OCI-LY3 (cell line): ENCODE data around the gene PODXL.
"Not testable (repeated sequence)": the region's sequence is repeated elsewhere in the genome, so short reads cannot be mapped to it uniquely, and the experiment has no call there.

Experiments
- H2AFZ ChIP-seq: fragments of 200-600, 300-600 bp; shearing (Covaris generic); 2 replicates; pipeline ENCODE4 v1.6.0; 2014; ENCODE audit warnings: antibody characterized with exemption, low read depth, low read length
- H3K27ac ChIP-seq: fragments of 200-600, 300-600 bp; sonication (generic); 2 replicates; pipeline ENCODE4 v1.5.1; 2014; ENCODE audit warnings: mild to moderate bottlenecking, low read length, moderate library complexity, mixed read lengths
- H3K27me3 ChIP-seq: fragments of 200-600, 300-600 bp; sonication (generic); 2 replicates; pipeline ENCODE4 v1.6.1; 2014; ENCODE audit warnings: low read depth, low read length, mixed read lengths
- H3K36me3 ChIP-seq: fragments of 200-600, 300-600 bp; sonication (generic); replicated peaks from 2 replicates; pipeline ENCODE3; 2014; ENCODE audit warnings: low read depth, low read length, mixed read lengths
- H3K4me1 ChIP-seq: fragments of 300-600, 200-600 bp; sonication (generic); 2 replicates; pipeline ENCODE4 v1.6.1; 2014; ENCODE audit warnings: low read length, mixed read lengths
- H3K4me2 ChIP-seq: fragments of 200-600, 300-600 bp; sonication (generic); 2 replicates; pipeline ENCODE4 v1.6.1; 2014; ENCODE audit warnings: low read length, mixed read lengths
- H3K4me3 ChIP-seq: fragments of 300-600, 200-600 bp; sonication (generic); 2 replicates; pipeline ENCODE4 v1.5.1; 2014; ENCODE audit warnings: antibody characterized with exemption, mild to moderate bottlenecking, low read length, moderate library complexity
- H3K79me2 ChIP-seq: fragments of 300-600, 200-600 bp; shearing (Covaris generic); 2 replicates; pipeline ENCODE4 v1.6.1; 2014; ENCODE audit warnings: mild to moderate bottlenecking, low read length, mixed read lengths
- H3K9ac ChIP-seq: fragments of 300-600, 200-600 bp; shearing (Covaris generic); 2 replicates; pipeline ENCODE4 v1.6.0; 2014; ENCODE audit warnings: mild to moderate bottlenecking, low read length, moderate library complexity
- H3K9me3 ChIP-seq: fragments of 200-600, 300-600 bp; shearing (Covaris generic); 2 replicates; pipeline ENCODE4 v1.6.1; 2014; ENCODE audit warnings: low read length, mixed read lengths; ENCODE audit not compliant: insufficient read depth
- H4K20me1 ChIP-seq: fragments of 200-600, 300-600 bp; sonication (generic); 2 replicates; pipeline ENCODE4 v1.6.1; 2016; ENCODE audit warnings: low read length, mixed read lengths; ENCODE audit not compliant: insufficient read depth
- CTCF ChIP-seq: fragments of 200-600, 300-600 bp; sonication (generic); IDR thresholded peaks from 2 replicates; pipeline ENCODE4 v1.5.1; 2014; ENCODE audit warnings: antibody characterized with exemption, low read length, low read depth
- EZH2phosphoT487 ChIP-seq: fragments of 200-600 bp; shearing (Covaris generic); IDR thresholded peaks from 2 replicates; pipeline ENCODE4 v1.6.1; 2018; ENCODE audit warnings: antibody characterized with exemption, mixed run types, low read depth

Gene PODXL

DNA sequence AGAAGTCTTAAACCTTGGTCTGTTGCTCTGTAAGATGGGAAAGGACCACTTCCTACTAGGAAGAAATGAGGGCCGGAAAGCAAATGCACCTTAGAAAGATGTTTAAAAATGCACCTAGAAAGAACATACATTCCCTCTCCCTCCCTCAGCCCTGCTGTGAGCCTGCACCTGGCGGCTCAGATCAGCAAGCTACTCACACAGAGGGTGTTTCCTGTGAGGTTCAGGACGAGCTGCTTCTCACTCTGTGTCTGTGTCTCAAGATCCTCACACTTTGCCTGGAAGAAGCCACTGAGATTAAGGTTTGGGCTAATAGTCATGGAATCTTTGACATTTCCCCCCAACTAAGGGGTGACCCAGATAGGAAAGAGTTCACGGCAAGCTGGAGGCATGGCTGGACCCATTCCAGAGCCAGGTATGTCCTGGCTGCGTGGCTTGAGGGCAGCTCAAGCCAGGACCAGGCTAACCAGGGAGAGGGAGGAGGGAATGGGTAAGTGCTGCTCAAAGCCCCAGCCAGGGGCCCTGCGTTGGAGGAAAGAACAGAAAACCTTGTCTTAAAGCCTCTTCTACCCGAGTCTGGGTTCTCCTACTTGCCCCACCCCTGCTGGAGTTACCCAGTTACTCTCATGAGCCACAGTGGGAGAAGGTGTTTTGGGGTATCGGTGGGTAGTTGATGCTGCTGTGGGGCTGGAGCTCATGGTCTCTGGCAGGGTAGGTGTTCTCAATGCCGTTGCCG, 47.5 kb downstream of the PODXL start:
- no peak for TF ChIP-seq EZH2phosphoT487
- no peak for TF ChIP-seq CTCF
- Histone ChIP-seq H3K27ac (no peak overlapping the region), H2AFZ (no peak overlapping the region), H3K27me3 (no peaks in the 10 kb centered on the region), H3K4me1 (peaks cover 14% of the 10 kb centered on the region), H3K9me3 (no peaks in the 10 kb centered on the region), H3K4me2 (no peak overlapping the region), H3K9ac (no peak overlapping the region), H3K4me3 (no peak overlapping the region), H3K79me2 (no peaks in the 10 kb centered on the region), H3K36me3 (no peaks in the 10 kb centered on the region), H4K20me1 (no peaks in the 10 kb centered on the region)

DNA sequence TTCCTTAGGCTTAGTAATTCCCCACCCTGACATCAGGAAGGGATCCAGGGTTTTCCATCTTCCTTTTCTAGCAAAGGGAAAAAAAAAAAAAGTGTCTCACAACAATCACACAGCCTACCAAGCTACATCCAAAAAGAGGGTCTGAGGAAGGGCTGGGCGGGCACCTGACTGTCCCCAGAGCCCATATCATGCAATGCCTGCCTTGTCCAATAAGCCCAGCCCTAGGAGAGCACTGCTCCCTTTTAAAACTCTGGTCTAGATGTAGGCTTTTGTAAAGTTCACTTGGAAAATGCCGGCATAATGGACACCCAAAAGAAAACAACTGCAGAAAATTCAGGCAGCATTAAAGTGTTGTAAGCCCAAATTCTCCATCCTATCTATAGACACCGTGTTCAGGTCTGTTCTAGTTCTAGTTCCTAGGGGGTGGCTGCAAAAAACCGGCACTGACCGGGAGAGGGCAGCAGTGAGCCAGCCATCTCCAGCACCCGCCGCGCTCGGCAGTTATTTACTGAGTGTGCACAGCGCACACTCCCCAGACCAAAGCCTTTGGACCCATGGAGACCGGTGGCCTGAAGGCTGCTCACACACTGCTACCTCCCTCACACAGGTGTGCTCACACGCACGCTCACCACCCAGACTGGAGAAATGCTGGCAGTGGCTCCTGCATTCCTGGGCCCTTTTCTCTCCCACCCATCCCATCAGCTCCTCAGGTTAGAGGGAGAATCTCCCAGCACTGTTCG, 48.7 kb downstream of the PODXL start:
- peak overlapping the region; percentile 41 for H3K4me3 ChIP-seq

GRCh38 chr7:131506597-131506996, 49.8 kb downstream of the PODXL start:
- Histone ChIP-seq H3K79me2 (no peaks in the 10 kb centered on the region), H3K9ac (no peak overlapping the region), H3K27me3 (no peaks in the 10 kb centered on the region), H3K4me2 (no peak overlapping the region), H3K27ac (no peak overlapping the region), H3K4me3 (no peak overlapping the region), H3K36me3 (no peaks in the 10 kb centered on the region), H2AFZ (no peak overlapping the region), H4K20me1 (no peaks in the 10 kb centered on the region), H3K9me3 (no peaks in the 10 kb centered on the region), H3K4me1 (peaks cover 9% of the 10 kb centered on the region)
- TF ChIP-seq EZH2phosphoT487 (no peak), CTCF (no peak)

More for the DNA sequence above, 48.7 kb downstream of the PODXL start:
- Histone ChIP-seq H3K4me2 (peak overlapping the region; percentile 64), H3K9ac (no peak overlapping the region), H2AFZ (no peak overlapping the region), H3K27ac (no peak overlapping the region), H4K20me1 (no peaks in the 10 kb centered on the region), H3K27me3 (no peaks in the 10 kb centered on the region), H3K36me3 (no peaks in the 10 kb centered on the region), H3K4me1 (peaks cover 9% of the 10 kb centered on the region), H3K9me3 (no peaks in the 10 kb centered on the region), H3K79me2 (no peaks in the 10 kb centered on the region)
- no peak for TF ChIP-seq EZH2phosphoT487
- peak; percentile 85 for TF ChIP-seq CTCF

- Histone ChIP-seq H3K4me1 (peaks cover 9% of the 10 kb centered on the region), H3K27ac (no peak overlapping the region), H3K9ac (no peak overlapping the region), H2AFZ (no peak overlapping the region), H3K27me3 (no peaks in the 10 kb centered on the region), H3K9me3 (no peaks in the 10 kb centered on the region), H4K20me1 (no peaks in the 10 kb centered on the region), H3K4me3 (no peak overlapping the region), H3K79me2 (no peaks in the 10 kb centered on the region), H3K4me2 (no peak overlapping the region), H3K36me3 (no peaks in the 10 kb centered on the region)
- TF ChIP-seq EZH2phosphoT487 (no peak), CTCF (no peak)
Observed at GRCh38 chr7:131505636-131506557, 50.5 kb downstream of the PODXL start.

- H3K9me3 ChIP-seq, H3K9ac ChIP-seq, H3K4me3 ChIP-seq, H3K27me3 ChIP-seq, H2AFZ ChIP-seq, H3K27ac ChIP-seq, H3K4me1 ChIP-seq, H3K4me2 ChIP-seq, H4K20me1 ChIP-seq, H3K79me2 ChIP-seq, H3K36me3 ChIP-seq: not testable (repeated sequence)
Observed at GRCh38 chr7:131505037-131505620, 51.3 kb downstream of the PODXL start.
